ENCODE data around the gene ARHGAP8.

- no peak for TF ChIP-seq CTCF (IDR thresholded peaks at IDR 0.05; ENCODE audit: insufficient read depth, low read length)
- TF ChIP-seq, protein P1, sequence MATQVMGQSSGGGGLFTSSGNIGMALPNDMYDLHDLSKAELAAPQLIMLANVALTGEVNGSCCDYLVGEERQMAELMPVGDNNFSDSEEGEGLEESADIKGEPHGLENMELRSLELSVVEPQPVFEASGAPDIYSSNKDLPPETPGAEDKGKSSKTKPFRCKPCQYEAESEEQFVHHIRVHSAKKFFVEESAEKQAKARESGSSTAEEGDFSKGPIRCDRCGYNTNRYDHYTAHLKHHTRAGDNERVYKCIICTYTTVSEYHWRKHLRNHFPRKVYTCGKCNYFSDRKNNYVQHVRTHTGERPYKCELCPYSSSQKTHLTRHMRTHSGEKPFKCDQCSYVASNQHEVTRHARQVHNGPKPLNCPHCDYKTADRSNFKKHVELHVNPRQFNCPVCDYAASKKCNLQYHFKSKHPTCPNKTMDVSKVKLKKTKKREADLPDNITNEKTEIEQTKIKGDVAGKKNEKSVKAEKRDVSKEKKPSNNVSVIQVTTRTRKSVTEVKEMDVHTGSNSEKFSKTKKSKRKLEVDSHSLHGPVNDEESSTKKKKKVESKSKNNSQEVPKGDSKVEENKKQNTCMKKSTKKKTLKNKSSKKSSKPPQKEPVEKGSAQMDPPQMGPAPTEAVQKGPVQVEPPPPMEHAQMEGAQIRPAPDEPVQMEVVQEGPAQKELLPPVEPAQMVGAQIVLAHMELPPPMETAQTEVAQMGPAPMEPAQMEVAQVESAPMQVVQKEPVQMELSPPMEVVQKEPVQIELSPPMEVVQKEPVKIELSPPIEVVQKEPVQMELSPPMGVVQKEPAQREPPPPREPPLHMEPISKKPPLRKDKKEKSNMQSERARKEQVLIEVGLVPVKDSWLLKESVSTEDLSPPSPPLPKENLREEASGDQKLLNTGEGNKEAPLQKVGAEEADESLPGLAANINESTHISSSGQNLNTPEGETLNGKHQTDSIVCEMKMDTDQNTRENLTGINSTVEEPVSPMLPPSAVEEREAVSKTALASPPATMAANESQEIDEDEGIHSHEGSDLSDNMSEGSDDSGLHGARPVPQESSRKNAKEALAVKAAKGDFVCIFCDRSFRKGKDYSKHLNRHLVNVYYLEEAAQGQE (IDR thresholded peaks at IDR 0.05; ENCODE audit: insufficient replicate concordance, low read depth): no peak
- no peak for TF ChIP-seq GABPA (IDR thresholded peaks at IDR 0.05; ENCODE audit: low read depth)
- TF ChIP-seq POLR2AphosphoS5 (IDR thresholded peaks at IDR 0.05; ENCODE audit: low read depth): no peak
- no peak for TF ChIP-seq SPI1 (IDR thresholded peaks at IDR 0.05; ENCODE audit: borderline replicate concordance, low read depth)
Observed at GRCh38 chr22:44752285-44753188, at the start of gene ARHGAP8.

Measured in HL-60 (cell line).